GM18867 (cell line): ENCODE data around the gene IMMP2L.
A peak's percentile ranks its signal among the peaks of the same experiment; 100 is the strongest.
"Not testable (repeated sequence)": the region's sequence is repeated elsewhere in the genome, so short reads cannot be mapped to it uniquely, and the experiment has no call there.

Source experiments
- ATAC-seq: cut with Tn5 transposase; IDR thresholded peaks from one replicate; pipeline ENCODE4 v1.9.1; 2021; ENCODE audit warnings: mild to moderate bottlenecking, moderate library complexity; ENCODE audit not compliant: unreplicated experiment

IMMP2L gene

GRCh38 chr7:110975486-110975885 is 586.8 kb downstream of the IMMP2L start:
- ATAC-seq: no peak

DNA sequence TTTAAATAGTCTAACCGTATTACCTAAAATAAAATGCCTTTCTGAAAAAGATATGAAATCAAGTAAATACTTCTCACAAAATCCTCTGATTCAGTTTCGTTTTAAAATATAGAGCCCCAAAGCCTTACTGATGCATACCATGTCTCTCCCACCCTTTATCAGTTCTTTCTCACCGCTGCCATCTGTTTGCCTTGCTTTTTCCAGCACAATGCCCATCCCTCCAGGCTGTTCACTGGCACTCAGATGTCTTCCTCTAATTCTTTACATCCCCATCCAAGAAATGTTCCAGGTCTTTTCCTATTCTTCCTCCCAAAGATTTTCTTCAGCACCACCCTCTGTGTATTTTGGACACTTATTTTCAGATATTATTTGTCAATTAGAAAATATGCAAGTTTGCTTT is 587.9 kb downstream of the IMMP2L start:
- no peak for ATAC-seq

GRCh38 chr7:110973196-110973990 is 588.9 kb downstream of the IMMP2L start:
- ATAC-seq: no peak

DNA sequence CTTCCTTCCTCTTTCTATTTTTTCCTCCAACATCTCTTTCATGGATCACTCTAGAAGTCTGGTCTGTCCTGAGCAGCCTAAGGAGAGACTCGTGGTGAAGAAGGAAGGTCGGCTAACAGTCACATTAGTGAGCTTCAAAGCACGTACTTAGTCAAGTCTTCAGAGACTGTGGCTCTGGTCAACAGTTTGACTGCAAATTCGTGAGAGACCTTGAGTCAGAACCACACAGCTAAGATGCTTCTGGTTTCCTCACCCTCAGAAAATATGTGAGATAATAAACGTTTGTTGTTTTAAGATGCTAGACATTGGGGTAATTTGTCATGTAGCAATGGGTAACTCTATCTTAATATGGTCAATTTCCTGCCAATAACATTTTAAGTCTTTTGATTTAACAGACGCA is 597.5 kb downstream of the IMMP2L start:
- no peak for ATAC-seq

DNA sequence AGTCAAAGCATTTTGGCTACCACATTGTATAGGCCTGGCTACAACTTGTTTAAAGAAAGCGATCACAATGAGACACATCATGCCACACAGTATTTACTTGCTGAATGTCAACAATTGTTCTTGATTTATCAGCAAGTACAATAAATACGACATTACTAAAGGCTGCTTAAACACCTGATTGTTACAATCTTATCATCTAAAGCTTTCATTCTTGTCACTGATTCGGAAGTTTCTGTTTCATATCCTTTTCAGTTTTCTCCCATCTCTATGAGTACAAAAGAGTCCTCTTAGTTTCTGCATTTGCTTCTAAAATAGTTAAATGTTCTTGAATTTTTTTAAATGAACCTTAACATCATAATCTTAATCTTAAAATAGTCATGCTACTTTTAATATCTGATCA is 599.5 kb downstream of the IMMP2L start:
- ATAC-seq: peak; percentile 63

DNA sequence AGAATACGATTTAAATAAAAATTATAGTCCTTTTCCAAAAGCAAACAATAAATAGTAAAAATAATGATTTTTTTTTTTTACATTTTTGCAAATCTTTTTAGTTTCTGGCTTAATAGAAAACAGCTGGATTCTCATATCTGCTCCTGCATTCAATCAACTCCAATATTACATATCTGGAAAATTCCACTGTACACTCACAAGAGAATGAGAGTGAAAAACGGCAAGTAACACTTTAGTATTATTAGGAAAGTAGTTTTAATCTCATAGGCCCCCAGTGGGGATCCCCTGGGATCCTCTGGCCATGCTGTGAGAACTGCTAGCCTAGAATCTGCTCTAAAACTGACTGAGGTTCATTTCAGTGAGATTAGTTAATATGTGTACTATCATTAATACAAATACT is 599.9 kb downstream of the IMMP2L start:
- peak; percentile 12 for ATAC-seq

GRCh38 chr7:110960811-110961210 is 601.5 kb downstream of the IMMP2L start:
- no peak for ATAC-seq

- ATAC-seq: no peak
Measured at GRCh38 chr7:110948280-110948679, 614.0 kb downstream of the IMMP2L start.

- no peak for ATAC-seq
Measured at GRCh38 chr7:110947408-110947807, 614.9 kb downstream of the IMMP2L start.

- no peak for ATAC-seq
Measured at GRCh38 chr7:110944966-110945644, 617.2 kb downstream of the IMMP2L start.

DNA sequence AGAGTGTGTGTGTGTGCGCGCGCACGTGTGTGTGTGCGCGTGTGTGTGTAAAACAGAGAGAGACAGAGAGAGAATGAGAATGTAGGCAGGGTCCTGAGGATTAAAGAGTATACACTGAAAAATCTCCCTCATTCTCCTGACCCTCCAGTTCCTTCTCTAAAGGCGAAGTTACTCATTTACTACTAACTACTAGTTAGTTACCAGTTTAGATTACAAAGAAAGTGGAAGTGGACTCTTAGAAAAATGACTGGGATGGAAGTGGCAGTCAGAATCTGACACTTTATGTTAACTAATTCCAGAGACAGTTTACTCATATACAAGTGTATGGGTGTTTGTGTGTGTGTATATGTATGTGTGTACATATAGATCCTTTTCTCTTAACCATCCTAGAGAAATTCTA is 617.8 kb downstream of the IMMP2L start:
- no peak for ATAC-seq

GRCh38 chr7:110943701-110944345 is 618.5 kb downstream of the IMMP2L start:
- no peak for ATAC-seq

DNA sequence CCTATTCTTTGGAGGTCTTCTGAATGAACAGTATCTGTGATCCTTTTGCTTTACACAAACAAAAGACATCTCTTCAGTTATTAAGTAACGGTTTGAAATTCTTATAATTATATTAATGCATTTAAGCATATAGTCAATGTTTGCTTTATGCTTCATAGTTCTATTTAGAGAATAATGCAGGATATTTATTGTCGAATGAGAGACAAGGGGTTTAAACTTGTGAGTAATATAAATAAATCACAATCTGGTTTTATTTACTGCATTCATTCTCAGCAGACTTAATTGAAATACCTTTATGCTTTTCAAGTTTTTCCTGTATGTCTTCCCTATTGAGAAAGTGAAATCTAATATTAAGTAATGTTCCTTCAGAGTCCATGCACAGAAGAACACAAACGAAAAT is 620.9 kb downstream of the IMMP2L start:
- ATAC-seq: no peak

DNA sequence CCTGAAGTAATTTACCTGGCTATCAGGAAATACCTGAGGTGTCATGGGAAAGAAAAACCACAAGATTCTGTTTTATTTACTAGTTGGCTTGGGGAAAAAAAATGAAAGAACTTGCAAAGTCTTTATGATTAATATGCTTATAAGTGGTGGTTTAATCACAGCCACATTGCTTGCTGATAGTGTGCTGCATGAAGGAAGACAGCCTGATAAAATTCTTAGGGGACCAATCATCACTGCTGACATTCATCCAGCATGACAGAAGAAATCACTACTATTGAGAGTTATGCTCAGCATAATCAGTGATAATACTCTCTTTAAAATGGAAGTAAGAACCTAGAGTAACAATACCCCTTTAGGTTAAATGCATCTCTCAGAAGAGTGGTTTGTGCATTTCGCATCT is 621.5 kb downstream of the IMMP2L start:
- no peak for ATAC-seq

GRCh38 chr7:110938165-110938564 is 624.1 kb downstream of the IMMP2L start:
- ATAC-seq: no peak

DNA sequence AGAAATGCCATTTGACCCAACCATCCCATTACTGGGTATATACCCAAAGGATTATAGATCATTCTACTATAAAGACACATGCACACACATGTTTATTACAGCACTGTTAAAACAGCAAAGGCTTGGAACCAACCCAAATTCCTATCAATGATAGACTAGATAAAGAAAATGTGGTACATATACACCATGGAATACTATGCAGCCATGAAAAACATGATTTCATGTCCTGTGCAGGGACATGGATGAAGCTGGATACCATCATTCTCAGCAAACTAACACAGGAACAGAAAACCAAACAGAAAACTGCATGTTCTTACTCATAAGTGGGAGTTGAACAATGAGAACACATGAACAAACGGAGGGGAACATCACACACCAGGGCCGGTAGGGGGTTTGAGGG is 625.6 kb downstream of the IMMP2L start:
- ATAC-seq: not testable (repeated sequence)

DNA sequence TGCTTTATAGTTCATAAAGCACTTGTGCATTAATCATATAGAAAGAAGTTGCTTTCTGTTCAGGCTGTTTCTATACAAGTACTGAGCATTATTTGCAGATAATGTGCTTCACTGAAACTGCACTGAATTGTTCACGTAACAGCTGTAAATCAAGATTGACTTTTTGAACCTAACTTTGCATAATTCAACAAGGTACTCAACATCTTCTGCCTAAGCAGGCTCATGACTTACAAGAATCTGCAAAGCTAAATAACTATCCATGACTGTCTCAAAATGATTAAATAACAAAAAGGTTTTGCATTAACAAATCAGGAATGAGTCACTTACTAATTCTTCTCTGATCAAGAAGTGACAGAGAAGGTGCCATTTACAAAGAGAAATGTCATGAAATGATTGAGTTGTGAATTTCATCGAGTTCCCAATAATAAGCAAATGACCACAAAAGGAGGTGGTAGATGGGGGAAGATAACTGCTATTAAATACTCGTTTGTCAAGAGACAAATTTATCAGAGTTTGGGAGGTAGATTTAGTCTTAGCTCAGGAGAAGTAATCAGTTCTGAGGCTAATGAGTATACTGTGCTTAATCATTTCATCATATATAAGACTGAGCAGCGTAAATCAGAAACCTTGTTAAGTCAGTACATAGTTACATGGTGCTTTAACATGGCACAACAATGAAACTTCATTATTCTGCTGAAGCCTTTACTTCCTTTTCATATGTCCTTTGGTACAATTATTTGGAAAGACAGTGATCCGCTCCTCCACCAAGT is 632.6 kb downstream of the IMMP2L start:
- ATAC-seq: no peak

DNA sequence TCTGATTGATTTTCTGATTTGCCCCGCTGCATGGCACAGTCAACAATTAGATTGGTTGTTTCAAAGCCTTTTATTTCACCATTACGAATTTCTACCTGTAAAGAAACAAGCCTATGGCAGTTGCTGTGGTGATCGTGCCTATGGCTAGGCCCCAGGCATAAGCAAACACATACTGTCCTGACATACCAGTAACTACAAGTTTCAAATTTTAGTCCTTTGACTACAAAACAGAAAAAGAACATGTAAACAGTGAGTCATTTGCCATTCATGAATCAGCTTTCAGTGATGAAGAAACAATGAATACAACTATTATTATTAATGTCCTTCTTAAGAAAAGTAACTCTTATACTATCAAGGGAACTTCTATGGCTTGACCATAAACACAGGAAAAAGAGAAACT is 639.4 kb downstream of the IMMP2L start:
- no peak for ATAC-seq

GRCh38 chr7:110921595-110922151 is 640.6 kb downstream of the IMMP2L start:
- no peak for ATAC-seq

DNA sequence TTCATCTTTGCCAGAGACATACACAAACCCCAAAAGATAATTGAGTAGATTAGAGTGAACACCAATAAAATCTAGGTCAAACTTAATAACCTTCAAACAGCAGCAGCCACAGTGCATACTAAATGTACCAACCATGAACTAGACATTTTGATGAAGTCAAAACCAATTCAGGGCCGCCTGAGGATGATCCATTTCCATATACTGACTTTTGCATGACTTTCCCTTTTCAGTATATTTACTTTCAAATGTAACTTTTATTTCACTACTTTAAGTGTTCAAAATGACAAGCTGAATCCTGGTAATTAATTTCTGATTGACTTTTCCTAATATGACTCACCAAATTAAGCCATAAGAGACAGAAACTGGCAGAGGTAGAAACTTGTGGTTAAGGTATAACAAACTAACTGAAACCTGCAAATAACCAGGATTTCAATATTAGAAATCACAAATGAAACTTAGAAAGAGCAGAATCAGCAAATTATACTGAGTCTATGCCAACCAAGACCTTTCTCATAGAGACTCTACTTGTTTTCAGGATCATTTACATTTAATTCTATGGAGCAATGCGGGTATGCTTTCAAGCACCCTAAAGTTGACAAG is 643.2 kb downstream of the IMMP2L start:
- ATAC-seq: peak; percentile 95

- no peak for ATAC-seq
Measured at GRCh38 chr7:110914263-110914662, 648.0 kb downstream of the IMMP2L start.
